MM.1S (cell line): ENCODE results near the gene TYW3.
"Not testable (repeated sequence)": the region's sequence is repeated elsewhere in the genome, so short reads cannot be mapped to it uniquely, and the experiment has no call there.

Experiments used
- DNase-seq: peaks from one replicate; pipeline ENCODE4 v3.0.0-alpha.2; 2015
- H2AFZ ChIP-seq: fragments of 300-600 bp; sonication (generic); 2 replicates; pipeline ENCODE4 v1.6.0; 2016; ENCODE audit warnings: antibody characterized with exemption, low read length
- H3F3A ChIP-seq: fragments of 300-600 bp; sonication (generic); 2 replicates; pipeline ENCODE4 v1.6.1; 2016; ENCODE audit warnings: mild to moderate bottlenecking, antibody characterized with exemption, low read length, moderate library complexity, mixed read lengths; ENCODE audit not compliant: insufficient read depth
- H3K27ac ChIP-seq: fragments of 300-600 bp; sonication (generic); 2 replicates; pipeline ENCODE4 v1.5.1; 2016; ENCODE audit warnings: mild to moderate bottlenecking, low read length
- H3K27me3 ChIP-seq: fragments of 300-600 bp; sonication (generic); replicated peaks from 2 replicates; pipeline ENCODE4 v1.6.0; 2016; ENCODE audit warnings: low read length; ENCODE audit not compliant: insufficient read depth
- H3K36me3 ChIP-seq: fragments of 300-600 bp; sonication (generic); replicated peaks from 2 replicates; pipeline ENCODE4 v1.6.1; 2016; ENCODE audit warnings: mild to moderate bottlenecking, low read length, mixed read lengths; ENCODE audit not compliant: insufficient read depth
- H3K4me1 ChIP-seq: fragments of 300-600 bp; sonication (generic); 2 replicates; pipeline ENCODE4 v1.6.1; 2016; ENCODE audit warnings: low read length, mixed read lengths
- H3K4me2 ChIP-seq: fragments of 300-600 bp; sonication (generic); 2 replicates; pipeline ENCODE4 v1.6.0; 2016; ENCODE audit warnings: low read depth, low read length
- H3K4me3 ChIP-seq: fragments of 300-600 bp; sonication (generic); 2 replicates; pipeline ENCODE4 v1.5.1; 2016; ENCODE audit warnings: low read length, mixed read lengths
- H3K79me2 ChIP-seq: fragments of 300-600 bp; sonication (generic); 2 replicates; pipeline ENCODE4 v1.6.1; 2016; ENCODE audit warnings: mixed run types, low read length, mixed read lengths
- H3K9ac ChIP-seq: fragments of 300-600 bp; sonication (generic); 2 replicates; pipeline ENCODE4 v1.6.1; 2016; ENCODE audit warnings: low read length, mixed read lengths
- H3K9me2 ChIP-seq: fragments of 300-600 bp; sonication (generic); replicated peaks from 2 replicates; pipeline ENCODE4 v1.6.1; 2016; ENCODE audit warnings: mild to moderate bottlenecking, low read length, mixed read lengths; ENCODE audit not compliant: insufficient read depth
- H3K9me3 ChIP-seq: fragments of 300-600 bp; sonication (generic); replicated peaks from 2 replicates; pipeline ENCODE4 v1.6.1; 2016; ENCODE audit warnings: mild to moderate bottlenecking, low read length, mixed read lengths; ENCODE audit not compliant: insufficient read depth
- H4K20me1 ChIP-seq: fragments of 300-600 bp; sonication (generic); 2 replicates; pipeline ENCODE4 v1.6.1; 2016; ENCODE audit warnings: mild to moderate bottlenecking, low read length, moderate library complexity, mixed read lengths; ENCODE audit not compliant: insufficient read depth
- CTCF ChIP-seq: fragments of 300-600 bp; sonication (generic); IDR thresholded peaks from 2 replicates; pipeline ENCODE4 v1.5.1; 2016; ENCODE audit warnings: antibody characterized with exemption, low read length, mixed read lengths
- EZH2 ChIP-seq: fragments of 300-600 bp; sonication (generic); optimal IDR thresholded peaks from 2 replicates; pipeline ENCODE3; 2017; ENCODE audit warnings: low read depth, mild to moderate bottlenecking, antibody characterized with exemption, low read length, mixed read lengths
- EZH2phosphoT487 ChIP-seq: fragments of 300-600 bp; sonication (generic); IDR thresholded peaks from 2 replicates; pipeline ENCODE4 v1.6.1; 2018; ENCODE audit warnings: antibody characterized with exemption, low read length

Gene TYW3

GRCh38 chr1:74729741-74730478 is 3.0 kb upstream of the TYW3 start:
- Histone ChIP-seq H4K20me1 (no peaks in the 10 kb centered on the region), H3K9me3 (no peaks in the 10 kb centered on the region), H3K4me2 (no peak overlapping the region), H3K4me1 (peaks cover 8% of the 10 kb centered on the region; the same call in 1 of the 2 replicates), H3K9me2 (no peaks in the 10 kb centered on the region), H3K27me3 (no peaks in the 10 kb centered on the region), H3K27ac (no peak overlapping the region), H3K79me2 (peaks cover 12% of the 10 kb centered on the region), H3F3A (peaks cover 9% of the 10 kb centered on the region; the same call in 1 of the 2 replicates), H3K9ac (no peak overlapping the region), H2AFZ (no peak overlapping the region), H3K4me3 (no peak overlapping the region), H3K36me3 (no peaks in the 10 kb centered on the region)
- no peak for DNase-seq
- TF ChIP-seq CTCF: no peak
- no peak for TF ChIP-seq EZH2phosphoT487
- TF ChIP-seq EZH2: no peak

DNA sequence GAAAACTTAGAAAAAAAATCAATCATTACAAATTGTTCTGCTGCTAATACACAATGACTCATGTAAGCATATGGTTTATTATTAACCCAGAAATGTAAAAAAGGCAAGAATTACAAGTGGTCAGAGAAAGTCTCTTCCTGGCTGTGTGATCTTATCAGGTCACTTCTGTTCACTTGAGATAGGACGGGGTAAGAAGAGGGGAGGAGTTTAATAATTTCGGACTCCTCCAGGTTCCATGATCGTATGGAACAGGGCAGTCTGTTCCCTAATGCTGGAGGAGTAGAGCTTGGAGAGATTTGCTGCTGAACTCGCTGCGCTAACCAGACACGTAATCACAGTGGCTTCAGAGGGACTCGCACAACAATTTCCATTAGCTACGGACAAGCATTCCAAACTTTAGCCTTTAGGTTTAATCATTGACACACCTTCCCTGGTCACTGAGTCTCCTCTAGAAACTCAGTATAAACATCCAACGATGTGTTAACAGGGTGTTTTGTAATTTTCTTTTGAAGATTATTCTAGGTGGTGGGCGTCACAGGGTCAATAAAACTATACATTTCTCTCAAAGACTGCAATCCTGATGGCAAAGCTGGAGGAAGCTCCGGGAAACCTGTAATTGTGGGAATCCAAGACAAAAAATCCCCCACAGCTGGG is 1.4 kb upstream of the TYW3 start:
- H3K4me1 ChIP-seq: peaks cover 8% of the 10 kb centered on the region; the same call in 1 of the 2 replicates
- no peak overlapping the region for H2AFZ ChIP-seq
- H3K9me3 ChIP-seq: no peaks in the 10 kb centered on the region
- H3K9me2 ChIP-seq: no peaks in the 10 kb centered on the region
- H3K27me3 ChIP-seq: no peaks in the 10 kb centered on the region
- peaks cover 21% of the 10 kb centered on the region for H3K79me2 ChIP-seq
- no peak for TF ChIP-seq EZH2
- TF ChIP-seq CTCF: no peak
- TF ChIP-seq EZH2phosphoT487: no peak
- H3K9ac ChIP-seq: no peak overlapping the region
- H3K36me3 ChIP-seq: no peaks in the 10 kb centered on the region
- no peak overlapping the region for H3K27ac ChIP-seq
- no peak for DNase-seq
- no peak overlapping the region for H3K4me2 ChIP-seq
- H4K20me1 ChIP-seq: no peaks in the 10 kb centered on the region
- H3F3A ChIP-seq: peaks cover 9% of the 10 kb centered on the region; the same call in 1 of the 2 replicates
- no peak overlapping the region for H3K4me3 ChIP-seq

- H3K9me2 ChIP-seq, H3K9me3 ChIP-seq, H3F3A ChIP-seq, H3K36me3 ChIP-seq, H4K20me1 ChIP-seq, DNase-seq, H3K4me1 ChIP-seq, H3K27me3 ChIP-seq: not testable (repeated sequence)
- peak overlapping the region; percentile 89; the same call in 1 of the 2 replicates for H3K27ac ChIP-seq
- peak overlapping the region; percentile 96 for H2AFZ ChIP-seq
- peak overlapping the region; percentile 88; the same call in 1 of the 2 replicates for H3K9ac ChIP-seq
- peak overlapping the region; percentile 95 for H3K4me2 ChIP-seq
- H3K4me3 ChIP-seq: peak overlapping the region; percentile 94
- H3K79me2 ChIP-seq: peaks cover 21% of the 10 kb centered on the region
Measured at GRCh38 chr1:74732071-74732946, 643 bp upstream of the TYW3 start.
